RWPE1 (cell line): Measurements from ENCODE around the gene PPP4R4.
A peak's percentile ranks its signal among the peaks of the same experiment; 100 is the strongest.

Experiments
- CTCF ChIA-PET: fragments of 350-600 bp; sonication (Branson Sonifier 250); formaldehyde crosslinking; extraction: SDS; loops from one replicate; lab custom pipeline; 2021; lab: Yijun Ruan, JAX
- POLR2A ChIA-PET: fragments of 400-600 bp; formaldehyde crosslinking; extraction: SDS; loops from one replicate; lab custom pipeline; 2020; ENCODE audit warnings: antibody characterized with exemption; ENCODE audit not compliant: low non-redundant PET; lab: Yijun Ruan, JAX
- DNase-seq: peaks from one replicate; pipeline ENCODE4 v3.0.0; 2012; ENCODE audit warnings: low spot score
- H3K27ac ChIP-seq: fragments of 450-650 bp; 2 replicates; pipeline ENCODE4 v1.5.1; 2017
- TF ChIP-seq, protein P1 (sequence below): fragments of 450-650 bp; conservative IDR thresholded peaks from 2 replicates; pipeline ENCODE4 v1.5.1; 2017; ENCODE audit warnings: low read depth, mild to moderate bottlenecking

The PPP4R4 gene

GRCh38 chr14:94136575-94137331, 37.4 kb upstream of the PPP4R4 start:
- TF ChIP-seq, protein P1, sequence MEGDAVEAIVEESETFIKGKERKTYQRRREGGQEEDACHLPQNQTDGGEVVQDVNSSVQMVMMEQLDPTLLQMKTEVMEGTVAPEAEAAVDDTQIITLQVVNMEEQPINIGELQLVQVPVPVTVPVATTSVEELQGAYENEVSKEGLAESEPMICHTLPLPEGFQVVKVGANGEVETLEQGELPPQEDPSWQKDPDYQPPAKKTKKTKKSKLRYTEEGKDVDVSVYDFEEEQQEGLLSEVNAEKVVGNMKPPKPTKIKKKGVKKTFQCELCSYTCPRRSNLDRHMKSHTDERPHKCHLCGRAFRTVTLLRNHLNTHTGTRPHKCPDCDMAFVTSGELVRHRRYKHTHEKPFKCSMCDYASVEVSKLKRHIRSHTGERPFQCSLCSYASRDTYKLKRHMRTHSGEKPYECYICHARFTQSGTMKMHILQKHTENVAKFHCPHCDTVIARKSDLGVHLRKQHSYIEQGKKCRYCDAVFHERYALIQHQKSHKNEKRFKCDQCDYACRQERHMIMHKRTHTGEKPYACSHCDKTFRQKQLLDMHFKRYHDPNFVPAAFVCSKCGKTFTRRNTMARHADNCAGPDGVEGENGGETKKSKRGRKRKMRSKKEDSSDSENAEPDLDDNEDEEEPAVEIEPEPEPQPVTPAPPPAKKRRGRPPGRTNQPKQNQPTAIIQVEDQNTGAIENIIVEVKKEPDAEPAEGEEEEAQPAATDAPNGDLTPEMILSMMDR, result peak; percentile 96
- no peak overlapping the region for H3K27ac ChIP-seq
- ChIA-PET POLR2A (no interaction called here), CTCF (interaction anchor here (0.6 to 1.4 kb wide), 30 partner anchors 9 to 1453 kb away, joined by 3 to 14 read pairs (median 4); partner anchors contain the start of genes CCDC197 and SERPINA10)
- DNase-seq, result peak; percentile 68

DNA sequence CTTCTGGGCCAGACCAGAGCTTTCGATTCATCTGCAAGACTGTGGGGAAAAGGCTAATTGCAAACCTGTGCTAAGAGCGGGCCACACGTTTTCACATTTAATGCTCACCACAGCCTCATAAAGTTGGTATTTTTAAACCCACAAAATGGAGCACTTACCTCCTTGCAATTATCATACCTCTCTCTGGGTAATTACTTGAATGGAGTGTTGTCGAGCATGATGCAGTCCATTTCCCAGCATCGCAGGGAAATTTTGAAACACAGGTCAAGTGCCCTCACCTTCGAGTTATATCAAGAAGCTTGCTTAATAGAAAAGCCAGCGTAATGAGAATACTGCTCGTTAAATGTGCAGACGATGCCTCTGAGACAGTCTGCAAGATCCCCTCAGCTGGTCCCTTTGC, 35.9 kb upstream of the PPP4R4 start:
- no peak overlapping the region for H3K27ac ChIP-seq
- TF ChIP-seq, protein P1, result no peak
- ChIA-PET POLR2A (interaction anchor here (0.5 kb wide), 1 partner anchor 144 kb away, joined by 3 read pairs; no protein-coding TSS in a partner anchor), CTCF (interaction anchor here (0.6 to 0.7 kb wide), 4 partner anchors 11 to 162 kb away, joined by 3 to 5 read pairs (median 4); no protein-coding TSS in a partner anchor)
- no peak for DNase-seq

GRCh38 chr14:94139006-94139405, 35.1 kb upstream of the PPP4R4 start:
- no peak overlapping the region for H3K27ac ChIP-seq
- no peak for DNase-seq
- TF ChIP-seq, protein P1, result no peak
- POLR2A ChIA-PET, result no interaction called here
- CTCF ChIA-PET, result interaction anchor here (0.6 to 0.7 kb wide), 3 partner anchors 9 to 161 kb away, joined by 3 to 5 read pairs (median 4); no protein-coding TSS in a partner anchor

- TF ChIP-seq, protein P1, result no peak
- no peak for DNase-seq
- no peak overlapping the region for H3K27ac ChIP-seq
- POLR2A ChIA-PET, result no interaction called here
- CTCF ChIA-PET, result interaction anchor here (0.7 kb wide), 1 partner anchor 9 kb away, joined by 5 read pairs; no protein-coding TSS in a partner anchor
Observed at GRCh38 chr14:94139421-94139820, 34.7 kb upstream of the PPP4R4 start.

DNA sequence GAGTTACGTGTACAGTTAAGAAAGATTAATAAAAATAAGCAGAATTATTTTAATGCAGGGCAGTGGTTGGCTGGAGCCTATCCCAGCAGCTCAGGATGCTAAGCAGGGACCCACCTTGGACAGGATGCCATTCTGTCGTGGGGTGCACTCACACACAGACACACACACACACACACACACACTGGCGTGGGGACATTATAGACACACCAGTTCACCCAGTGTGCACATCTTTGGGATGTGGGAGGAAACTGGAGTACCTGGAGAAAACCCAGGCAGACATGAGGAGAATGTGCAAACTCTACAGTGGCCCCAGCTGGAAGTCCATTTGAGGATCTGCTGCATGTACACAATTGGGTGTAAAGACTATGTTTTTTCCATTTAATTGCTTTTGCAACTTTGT, 31.9 kb upstream of the PPP4R4 start:
- TF ChIP-seq, protein P1, result no peak
- ChIA-PET POLR2A (no interaction called here), CTCF (interaction anchor here (0.6 to 1.6 kb wide), 3 partner anchors 10 to 67 kb away, joined by 3 to 7 read pairs (median 4); no protein-coding TSS in a partner anchor)
- no peak for DNase-seq
- no peak overlapping the region for H3K27ac ChIP-seq

GRCh38 chr14:94142836-94143235, 31.3 kb upstream of the PPP4R4 start:
- POLR2A ChIA-PET, result no interaction called here

More at GRCh38 chr14:94142836-94143235, 31.3 kb upstream of the PPP4R4 start:
- CTCF ChIA-PET, result interaction anchor here (0.9 kb wide), 1 partner anchor 11 kb away, joined by 4 read pairs; no protein-coding TSS in a partner anchor
- H3K27ac ChIP-seq, result no peak overlapping the region
- DNase-seq, result no peak
- TF ChIP-seq, protein P1, result no peak
